H1 (cell line): ENCODE data around the gene TPH2. TPM values are rescaled to one million over a fixed set of nuclear protein-coding genes. Genes with fewer than 3 reads are reported as not detected.

Experiments
- SP4 ChIP-seq: IDR thresholded peaks from 2 replicates; pipeline ENCODE4 v1.6.1; 2012; ENCODE audit warnings: low read length, inconsistent platforms
- polyA plus RNA-seq, 7 experiments: library from polyadenylated mRNA; depleted of rRNA in 3 of 7; stranded (reverse) in 5 of 7; unstranded in 2 of 7; fragments of >200 nt in 5 of 7; fragments of 200-250 nt in 2 of 7; gene quantifications; 1 replicate in 5 of 7; 2 replicates in 1 of 7; 4 replicates in 1 of 7; pipeline versions ENCODE4 v1.2.1 to v1.2.3, GENCODE V29; 2011 to 2013; ENCODE audit warnings: missing spikeins in 2 of 7, mixed read lengths in 2 of 7
- total RNA-seq: library from RNA; stranded (reverse); fragmentation: NEBNext Ultra II Directional; extraction: Animal tissue kit (Norgen Biotek cat#: 25700); gene quantifications from 2 replicates; pipeline ENCODE4 v1.2.1, GENCODE V29; 2021

The TPH2 gene
- total and polyA plus RNA-seq, 2 of the 8 experiments (the other 6 are each of a cell fraction or from before 2014, with no cell fraction given): 0.57 to 1.1 TPM

DNA sequence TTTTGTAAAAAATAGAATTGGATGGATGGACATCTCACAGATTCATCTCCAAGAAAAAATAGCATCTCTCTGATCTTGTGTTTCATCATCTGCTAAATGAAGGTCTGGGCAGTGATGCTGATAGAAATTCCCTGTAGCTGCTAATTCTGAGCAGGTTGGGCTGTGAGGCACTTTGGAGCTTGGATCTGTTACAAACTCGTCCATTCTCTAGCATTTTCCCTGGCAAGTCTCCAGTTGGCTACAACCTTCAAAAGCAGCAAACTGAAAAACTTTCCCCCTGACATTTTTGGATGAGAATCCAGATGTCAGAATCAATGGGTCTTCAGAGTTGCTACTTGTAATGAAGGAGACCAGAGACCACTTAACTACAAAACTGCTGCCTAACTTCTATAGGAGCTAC is 72.7 kb downstream of the TPH2 start (continued):
- TF ChIP-seq SP4: no peak
